HFFc6 (cell line): ENCODE data around the gene SMG1. TPM values are rescaled to one million over a fixed set of nuclear protein-coding genes. Genes with fewer than 3 reads are reported as not detected.
"Not testable (repeated sequence)": the region's sequence is repeated elsewhere in the genome, so short reads cannot be mapped to it uniquely, and the experiment has no call there.

ENCODE experiments used
- DNase-seq: peaks from one replicate; pipeline ENCODE4 v3.0.0-alpha.2; 2018
- H3K27ac Mint-ChIP-seq: 2 replicates; pipeline ENCODE4 v1.8.0; 2020; ENCODE audit warnings: mild to moderate bottlenecking, mixed read lengths
- H3K27me3 Mint-ChIP-seq: 2 replicates; pipeline ENCODE4 v1.8.0; 2021; ENCODE audit warnings: mild to moderate bottlenecking, moderate library complexity, mixed read lengths; ENCODE audit not compliant: insufficient read depth
- H3K36me3 Mint-ChIP-seq: 2 replicates; pipeline ENCODE4 v1.8.0; 2021; ENCODE audit warnings: low read depth, mixed read lengths
- H3K4me1 Mint-ChIP-seq: 2 replicates; pipeline ENCODE4 v1.8.0; 2020; ENCODE audit warnings: low read depth, mixed read lengths
- H3K4me3 Mint-ChIP-seq: 2 replicates; pipeline ENCODE4 v1.8.0; 2020; ENCODE audit warnings: mild to moderate bottlenecking, moderate library complexity, mixed read lengths
- H3K9me3 Mint-ChIP-seq: 2 replicates; pipeline ENCODE4 v1.8.0; 2020; ENCODE audit warnings: mild to moderate bottlenecking, mixed read lengths
- total RNA-seq, 6 experiments: library from RNA; stranded (reverse); fragmentation: NEBNext Ultra II Directional; extraction: Animal tissue kit (Norgen Biotek cat#: 25700); gene quantifications; 2 replicates in 1 of 6; 3 replicates in 5 of 6; pipeline ENCODE4 v1.2.3, GENCODE V29; 2021
- TF ChIP-seq, protein P1 (sequence below): fragments of 200-600 bp; sonication (generic); IDR thresholded peaks from 2 replicates; pipeline ENCODE4 v1.5.0; 2021; ENCODE audit warnings: antibody characterized with exemption, mild to moderate bottlenecking

SMG1 gene
- total RNA-seq, 6 experiments from 2014 or later: 31.3 to 43.0 (median 35.4) TPM

DNA sequence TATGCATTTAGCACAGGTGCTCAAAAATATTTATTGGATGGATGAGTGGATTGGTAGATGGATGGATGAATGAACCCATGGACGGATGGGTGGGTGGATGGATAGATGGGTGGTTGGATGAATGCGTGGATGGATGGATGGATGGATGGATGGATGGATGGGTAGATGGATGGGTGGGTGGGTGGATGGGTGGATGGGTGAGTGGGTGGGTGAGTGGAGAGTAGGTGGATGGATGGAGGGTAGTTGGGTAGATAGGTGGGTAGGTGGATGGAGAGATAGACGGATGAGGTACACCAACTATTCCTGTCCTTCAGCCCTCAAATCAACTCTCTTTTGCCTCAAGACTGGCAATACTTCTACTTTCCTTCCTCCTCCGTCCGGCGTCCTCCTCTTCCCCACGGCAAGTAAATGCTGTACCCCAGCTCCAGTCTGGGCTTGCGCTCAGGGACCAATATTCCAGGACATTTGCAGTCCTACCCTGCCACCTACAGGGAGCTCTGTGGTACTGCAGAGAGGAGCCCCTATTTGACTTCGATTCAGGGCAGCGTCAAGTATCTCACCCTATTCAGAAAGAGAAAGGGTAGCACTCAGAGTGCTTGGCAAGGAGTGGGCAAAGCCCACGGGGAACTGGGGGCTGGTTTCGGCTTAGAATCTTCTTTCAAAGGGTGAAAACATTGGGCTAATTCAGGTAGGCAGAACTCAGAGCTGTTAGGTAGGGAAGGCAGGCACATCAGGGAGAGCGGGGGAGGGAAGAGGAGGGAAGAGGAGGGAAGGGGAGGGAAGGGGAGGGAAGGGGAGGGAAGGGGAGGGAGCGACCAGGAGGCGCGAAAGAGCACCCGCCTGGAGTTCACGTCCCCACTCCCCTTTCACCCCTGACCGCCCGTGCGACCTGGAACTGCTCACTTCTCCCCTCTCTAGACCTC is 166.3 kb downstream of the SMG1 start:
- TF ChIP-seq, protein P1, sequence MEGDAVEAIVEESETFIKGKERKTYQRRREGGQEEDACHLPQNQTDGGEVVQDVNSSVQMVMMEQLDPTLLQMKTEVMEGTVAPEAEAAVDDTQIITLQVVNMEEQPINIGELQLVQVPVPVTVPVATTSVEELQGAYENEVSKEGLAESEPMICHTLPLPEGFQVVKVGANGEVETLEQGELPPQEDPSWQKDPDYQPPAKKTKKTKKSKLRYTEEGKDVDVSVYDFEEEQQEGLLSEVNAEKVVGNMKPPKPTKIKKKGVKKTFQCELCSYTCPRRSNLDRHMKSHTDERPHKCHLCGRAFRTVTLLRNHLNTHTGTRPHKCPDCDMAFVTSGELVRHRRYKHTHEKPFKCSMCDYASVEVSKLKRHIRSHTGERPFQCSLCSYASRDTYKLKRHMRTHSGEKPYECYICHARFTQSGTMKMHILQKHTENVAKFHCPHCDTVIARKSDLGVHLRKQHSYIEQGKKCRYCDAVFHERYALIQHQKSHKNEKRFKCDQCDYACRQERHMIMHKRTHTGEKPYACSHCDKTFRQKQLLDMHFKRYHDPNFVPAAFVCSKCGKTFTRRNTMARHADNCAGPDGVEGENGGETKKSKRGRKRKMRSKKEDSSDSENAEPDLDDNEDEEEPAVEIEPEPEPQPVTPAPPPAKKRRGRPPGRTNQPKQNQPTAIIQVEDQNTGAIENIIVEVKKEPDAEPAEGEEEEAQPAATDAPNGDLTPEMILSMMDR: peak; percentile 78
- not testable (repeated sequence) for H3K4me1 Mint-ChIP-seq, H3K27me3 Mint-ChIP-seq, H3K36me3 Mint-ChIP-seq, H3K27ac Mint-ChIP-seq, H3K9me3 Mint-ChIP-seq, H3K4me3 Mint-ChIP-seq
- peak; percentile 37 for DNase-seq

DNA sequence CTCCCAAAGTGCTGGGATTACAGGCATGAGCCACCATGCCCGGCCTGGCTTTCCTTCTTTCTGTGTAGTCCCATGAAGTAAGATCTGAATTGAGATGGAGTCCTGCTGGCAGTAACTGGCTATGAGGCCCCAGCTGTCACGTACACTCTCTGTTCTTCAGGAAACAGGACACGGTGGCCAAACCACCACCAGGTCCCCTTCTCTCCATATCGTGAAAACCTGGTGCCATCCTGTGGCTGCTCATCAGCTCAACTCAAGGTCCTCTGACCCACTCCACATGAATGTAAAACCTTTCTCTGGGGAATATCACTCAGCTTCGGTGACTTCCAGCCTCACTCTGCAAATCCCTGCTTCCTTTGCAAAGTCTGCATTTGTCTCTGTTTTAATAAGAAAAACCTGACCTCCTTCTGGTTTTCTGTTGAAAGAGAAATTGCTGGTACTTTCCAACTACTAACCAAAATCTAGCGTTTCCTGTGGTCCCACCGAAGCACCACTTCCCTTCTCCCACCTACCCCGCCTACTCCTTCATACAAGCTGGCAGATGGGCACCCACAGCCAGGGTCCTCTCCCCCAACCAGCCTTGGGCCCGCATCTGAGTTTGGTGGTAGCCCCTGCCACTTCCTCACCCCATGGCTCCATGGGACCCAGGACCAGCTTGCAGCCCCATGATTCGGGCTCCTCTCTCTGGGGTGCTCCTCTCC is 168.1 kb downstream of the SMG1 start:
- H3K9me3 Mint-ChIP-seq, DNase-seq, H3K4me1 Mint-ChIP-seq: not testable (repeated sequence)

DNA sequence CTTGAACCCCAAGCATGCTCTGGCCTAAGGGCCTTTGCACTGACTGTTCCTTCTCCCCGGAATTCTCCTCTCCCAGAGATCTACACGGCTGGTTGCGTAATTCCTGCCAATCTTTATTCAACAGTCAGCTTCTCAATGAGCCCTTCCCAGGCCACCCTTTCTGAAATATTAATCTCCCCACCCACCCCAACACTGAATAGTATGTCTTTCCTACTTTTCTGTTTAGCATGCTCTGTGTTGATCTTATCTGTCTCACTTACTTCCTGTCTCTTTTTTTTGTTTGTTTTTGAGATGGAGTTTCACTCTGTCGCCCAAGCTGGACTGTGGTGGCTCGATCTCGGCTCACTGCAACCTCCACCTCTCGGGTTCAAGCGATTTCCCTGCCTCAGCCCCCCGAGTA is 169.6 kb downstream of the SMG1 start:
- H3K36me3 Mint-ChIP-seq, H3K9me3 Mint-ChIP-seq, H3K4me1 Mint-ChIP-seq, DNase-seq, H3K27me3 Mint-ChIP-seq, H3K27ac Mint-ChIP-seq, H3K4me3 Mint-ChIP-seq: not testable (repeated sequence)

More for the DNA sequence above, 168.1 kb downstream of the SMG1 start:
- H3K27me3 Mint-ChIP-seq, H3K36me3 Mint-ChIP-seq, H3K4me3 Mint-ChIP-seq, H3K27ac Mint-ChIP-seq: not testable (repeated sequence)

Other genes starting within 250 kb of the SMG1 start
- gene RPS15A, start 136.1 kb downstream of the SMG1 start, total RNA-seq: 1,000 to 10,000 TPM; 1,092 to 1,264 (median 1,201) TPM
- gene ARL6IP1, start 124.9 kb downstream of the SMG1 start, total RNA-seq: 100 to 1,000 TPM in 5 of 6 experiments, 10 to 100 TPM in 1; 92.4 to 163 (median 147) TPM
- 1 to 10 TPM in 1 of 6 experiments, under 1 TPM in 5; 0.35 to 1.1 (median 0.58) TPM for gene TMC7, start 57.5 kb upstream of the SMG1 start, total RNA-seq
- gene COQ7, start 141.2 kb upstream of the SMG1 start, total RNA-seq: 10 to 100 TPM; 15.1 to 19.1 (median 16.8) TPM
- gene ITPRIPL2, start 187.6 kb upstream of the SMG1 start, total RNA-seq: 10 to 100 TPM; 36.3 to 56.9 (median 43.1) TPM
- gene SYT17, start 241.8 kb upstream of the SMG1 start, total RNA-seq: not detected